HG02938 (cell line): ENCODE results near the gene SPTLC1.

ENCODE experiments used
- ATAC-seq: cut with Tn5 transposase; IDR thresholded peaks from one replicate; pipeline ENCODE4 v1.9.1; 2021; ENCODE audit warnings: mild to moderate bottlenecking, moderate library complexity; ENCODE audit not compliant: unreplicated experiment

Gene SPTLC1

GRCh38 chr9:91992461-91993041 lies 122.7 kb downstream of the SPTLC1 start:
- ATAC-seq = no peak

DNA sequence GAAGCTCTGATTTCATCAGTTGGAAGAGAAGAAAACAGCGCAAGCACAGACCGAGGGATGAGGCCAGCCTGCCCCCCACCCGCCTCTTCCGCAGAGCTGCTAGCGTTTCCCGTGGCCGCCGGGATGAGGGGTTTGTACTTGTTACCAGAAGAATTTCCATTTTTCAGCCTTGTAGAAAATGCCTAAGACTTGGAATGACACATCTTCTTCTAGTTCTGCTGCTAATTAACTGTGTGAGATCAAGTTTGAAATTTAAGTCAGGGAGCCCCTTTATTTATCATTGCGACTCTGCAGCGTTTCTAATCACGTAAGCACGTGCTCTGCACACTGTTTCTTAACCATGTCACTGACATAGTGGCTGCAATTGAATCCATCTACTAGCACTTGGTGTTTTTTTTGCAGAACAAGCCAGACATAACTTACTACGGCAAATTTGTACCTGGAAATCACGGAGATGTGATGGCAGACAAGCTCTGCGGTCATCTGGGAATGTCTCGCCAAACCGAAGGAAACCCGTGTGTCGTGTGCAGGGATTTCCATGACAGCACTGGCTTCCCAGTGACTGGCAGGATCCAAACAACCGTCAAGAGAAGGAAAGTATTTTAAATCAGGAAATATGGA lies 123.4 kb downstream of the SPTLC1 start:
- ATAC-seq = no peak

GRCh38 chr9:91986248-91986647 lies 129.0 kb downstream of the SPTLC1 start:
- no peak for ATAC-seq

GRCh38 chr9:91985692-91986091 lies 129.5 kb downstream of the SPTLC1 start:
- no peak for ATAC-seq
